ENCODE measurements around the gene ELAVL3. TPM values are rescaled to one million over a fixed set of nuclear protein-coding genes. Genes with fewer than 3 reads are reported as not detected.
A peak's percentile ranks its signal among the peaks of the same experiment; 100 is the strongest.
"Not testable (repeated sequence)": the region's sequence is repeated elsewhere in the genome, so short reads cannot be mapped to it uniquely, and the experiment has no call there.

Gene ELAVL3
- total RNA-seq, 2 experiments from 2014 or later, result not detected

DNA sequence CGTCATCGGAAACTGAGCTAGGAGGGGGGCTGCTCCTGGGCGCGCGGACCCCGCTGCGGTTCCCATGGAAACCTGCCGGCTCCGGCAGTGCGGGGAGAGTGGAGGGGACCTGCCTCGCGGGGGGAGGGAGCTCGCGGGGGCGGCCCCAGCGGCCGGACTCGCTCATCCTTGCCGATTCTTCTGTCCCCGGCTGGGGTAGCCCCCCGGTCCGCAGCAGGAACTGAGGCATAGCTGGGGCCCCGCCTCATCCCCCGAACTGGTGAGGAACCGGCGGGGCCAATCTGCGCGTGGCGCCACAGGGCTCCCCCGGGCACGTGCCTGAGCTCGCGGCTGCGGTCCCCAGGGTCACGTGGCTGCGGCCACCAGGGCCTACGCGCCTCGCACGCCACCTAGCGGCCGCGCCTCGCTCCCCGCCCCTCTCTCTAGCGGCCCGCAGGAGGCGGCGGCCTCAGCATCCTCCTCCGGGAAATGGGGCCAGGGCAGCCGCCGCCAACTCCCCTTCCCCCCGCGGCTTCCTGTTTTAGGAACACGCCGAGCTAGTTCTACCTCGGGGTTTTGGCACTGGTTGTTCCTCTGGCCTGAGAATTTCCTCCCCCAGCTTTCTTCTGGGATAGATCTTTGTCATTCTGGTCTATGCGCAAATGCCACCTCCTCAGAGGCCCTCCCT is 1.7 kb upstream of the ELAVL3 start:
- Mint-ChIP-seq H3K9me3 (no peaks in the 10 kb centered on the region), H3K27ac (peak overlapping the region; percentile 36), H3K4me3 (peak overlapping the region; percentile 72), H3K27me3 (ENCODE audit: low read depth) (peaks cover 30% of the 10 kb centered on the region), H3K36me3 (ENCODE audit: low read depth) (peaks cover 11% of the 10 kb centered on the region), H3K4me1 (ENCODE audit: low read depth) (peaks cover 16% of the 10 kb centered on the region)
- intact Hi-C loops (cut with micrococcal nuclease), result loop anchor here (1.0 to 5.0 kb wide), 9 partner anchors 23 to 346 kb away; partner anchors contain the start of genes ODAD3, PRKCSH and ZNF653
- peak; percentile 90 for DNase-seq
- CTCF ChIA-PET, result interaction anchor here (0.6 to 1.9 kb wide), 24 partner anchors 9 to 510 kb away, joined by 3 to 21 read pairs (median 4); partner anchors contain the start of genes SWSAP1 and ZNF440

DNA sequence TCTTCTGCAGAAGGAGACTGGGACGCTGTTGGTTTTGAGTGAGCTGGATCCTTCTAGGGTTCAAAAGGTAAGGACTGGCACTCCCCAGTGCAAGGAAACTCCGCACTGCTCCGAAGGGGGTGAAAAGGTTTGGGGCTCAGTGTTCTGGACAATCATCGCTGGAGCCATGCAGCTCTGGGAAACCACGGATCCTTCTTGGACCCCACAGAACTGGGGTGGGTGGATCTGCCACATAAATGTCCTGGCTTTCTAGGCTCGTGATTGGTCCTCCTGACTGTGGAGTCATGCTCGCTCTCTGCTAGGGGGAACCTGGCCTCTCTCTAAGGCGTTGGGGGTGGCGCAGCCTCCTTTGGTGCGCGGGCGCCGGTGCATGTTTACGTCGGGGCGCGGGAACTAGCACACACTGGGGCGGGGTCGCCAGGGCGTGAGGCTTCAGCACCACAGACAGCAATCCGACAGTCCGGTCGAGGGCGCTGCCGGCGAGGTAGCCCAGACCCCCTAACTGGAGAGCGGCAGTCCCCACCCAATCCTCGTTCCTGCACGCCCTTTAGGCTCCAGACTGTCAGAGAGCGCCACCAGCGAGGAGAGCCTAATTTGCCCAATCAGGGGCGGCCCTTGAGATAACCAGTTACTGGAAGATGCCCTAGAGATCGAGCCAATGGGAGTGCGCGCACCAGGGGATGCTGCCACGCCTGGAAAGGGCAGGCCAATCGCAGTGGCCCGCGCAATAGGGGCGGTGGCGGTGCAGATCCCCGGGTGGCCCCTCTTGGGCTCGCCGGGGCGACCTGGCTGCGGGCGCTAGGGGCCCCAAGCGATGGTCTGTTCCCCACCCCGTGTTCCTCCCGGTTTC is 913 bp upstream of the ELAVL3 start:
- H3K36me3 Mint-ChIP-seq (ENCODE audit: low read depth), result peaks cover 7% of the 10 kb centered on the region
- H3K9me3 Mint-ChIP-seq, result no peaks in the 10 kb centered on the region
- H3K27me3 Mint-ChIP-seq (ENCODE audit: low read depth), result peaks cover 30% of the 10 kb centered on the region
- H3K4me1 Mint-ChIP-seq (ENCODE audit: low read depth), result peaks cover 16% of the 10 kb centered on the region
- DNase-seq, result peak; percentile 86
- peak overlapping the region; percentile 72 for H3K4me3 Mint-ChIP-seq
- H3K27ac Mint-ChIP-seq, result no peak overlapping the region
- intact Hi-C loops (cut with micrococcal nuclease), result loop anchor here (1.0 to 5.0 kb wide), 9 partner anchors 24 to 345 kb away; partner anchors contain the start of genes ODAD3, PRKCSH and ZNF653
- CTCF ChIA-PET, result interaction anchor here (0.6 to 1.9 kb wide), 18 partner anchors 14 to 509 kb away, joined by 3 to 21 read pairs (median 4); no protein-coding TSS in a partner anchor

DNA sequence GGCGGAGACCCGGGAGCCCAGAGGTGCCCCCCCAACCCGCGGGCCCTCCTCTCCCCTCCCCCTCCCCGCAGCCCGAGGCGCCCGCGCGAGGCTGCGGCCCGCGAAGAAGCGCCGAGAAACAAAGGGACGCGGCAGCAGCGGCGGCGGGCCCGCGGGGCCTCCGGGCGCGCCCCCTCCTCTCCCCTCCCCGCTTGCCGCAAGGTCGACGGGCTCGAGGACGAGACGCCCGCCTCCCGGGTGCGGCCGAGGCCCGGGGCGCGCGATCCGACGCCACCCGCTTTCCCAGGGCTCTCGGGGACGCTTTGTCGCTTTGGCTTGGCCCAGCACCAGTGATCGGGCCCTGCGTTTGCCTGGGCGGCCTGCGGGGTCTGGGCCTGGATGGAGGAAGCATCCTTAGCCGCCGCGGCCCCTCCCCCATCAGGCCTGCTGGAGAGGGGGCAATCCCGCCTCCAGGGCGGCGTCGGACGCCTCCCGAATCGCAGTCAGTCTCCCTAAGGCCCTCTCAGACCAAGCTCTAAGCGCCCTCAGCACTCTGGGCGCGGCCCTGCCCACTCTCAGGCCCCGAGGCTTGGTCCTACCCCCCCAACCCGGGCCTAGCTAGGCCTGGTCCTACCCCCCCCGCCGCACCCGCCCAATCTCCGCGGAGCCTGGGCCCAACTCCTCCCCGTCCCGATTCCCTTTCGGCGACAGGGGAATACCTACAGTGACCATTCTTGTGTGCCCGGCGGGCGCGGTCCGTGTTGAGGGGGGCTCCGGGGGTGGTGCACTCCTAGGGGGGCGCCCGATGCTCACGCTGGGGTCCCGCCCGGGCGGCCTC is 740 bp downstream of the ELAVL3 start:
- no peaks in the 10 kb centered on the region for H3K9me3 Mint-ChIP-seq
- CTCF ChIA-PET, result no interaction called here
- peaks cover 16% of the 10 kb centered on the region for H3K4me1 Mint-ChIP-seq (ENCODE audit: low read depth)
- no peak for DNase-seq
- peaks cover 30% of the 10 kb centered on the region for H3K27me3 Mint-ChIP-seq (ENCODE audit: low read depth)
- intact Hi-C loops (cut with micrococcal nuclease), result loop anchor here (5.0 kb wide), 1 partner anchor 107 kb away; no protein-coding TSS in a partner anchor
- H3K27ac Mint-ChIP-seq, result no peak overlapping the region
- H3K36me3 Mint-ChIP-seq (ENCODE audit: low read depth), result peaks cover 7% of the 10 kb centered on the region
- H3K4me3 Mint-ChIP-seq, result no peak overlapping the region

DNA sequence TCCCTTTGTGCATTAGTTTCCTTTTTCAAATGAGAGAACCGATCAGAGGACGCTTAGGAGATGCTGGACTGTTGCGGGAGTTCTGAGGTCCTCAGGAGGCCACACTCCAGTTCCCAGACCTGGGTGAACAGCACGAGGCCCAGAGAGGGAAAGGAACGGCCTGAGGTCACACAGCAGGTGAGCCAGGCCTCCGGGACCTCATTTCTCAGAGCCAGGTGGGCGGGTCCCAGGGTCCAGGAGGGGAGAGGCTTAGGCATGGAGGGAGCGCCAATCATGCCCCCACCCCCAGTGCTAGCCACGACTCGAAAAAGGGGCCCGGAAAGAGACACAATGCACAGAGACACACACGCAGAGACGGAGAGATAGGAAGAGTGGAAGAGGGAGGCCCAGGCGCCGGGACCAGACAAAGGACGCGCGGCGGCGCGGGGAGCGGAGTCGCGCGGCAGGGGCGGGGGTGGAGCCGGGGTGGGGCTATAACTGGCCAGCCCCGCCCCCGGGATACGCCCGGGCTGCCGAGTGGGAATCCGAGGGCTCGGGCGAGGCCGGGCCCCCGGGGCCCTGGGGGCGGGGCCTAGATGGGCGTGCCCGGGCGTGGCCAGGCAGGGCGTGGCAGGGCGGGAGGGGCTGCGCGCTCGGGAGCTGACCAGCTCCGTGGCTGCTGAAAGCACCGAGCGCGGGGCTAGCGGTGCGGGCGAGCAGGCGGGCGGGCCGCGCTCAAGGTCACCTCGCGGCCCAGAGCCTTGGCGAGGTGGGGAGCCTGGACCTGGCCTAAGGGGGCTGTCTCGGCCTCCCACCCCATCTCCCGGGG is 1.6 kb downstream of the ELAVL3 start:
- Mint-ChIP-seq H3K9me3 (no peaks in the 10 kb centered on the region), H3K27me3 (ENCODE audit: low read depth) (peaks cover 30% of the 10 kb centered on the region), H3K27ac (no peak overlapping the region), H3K36me3 (ENCODE audit: low read depth) (peaks cover 7% of the 10 kb centered on the region), H3K4me1 (ENCODE audit: low read depth) (peaks cover 16% of the 10 kb centered on the region), H3K4me3 (no peak overlapping the region)
- intact Hi-C loops (cut with micrococcal nuclease), result no loop called here
- CTCF ChIA-PET, result no interaction called here
- peak; percentile 35 for DNase-seq

DNA sequence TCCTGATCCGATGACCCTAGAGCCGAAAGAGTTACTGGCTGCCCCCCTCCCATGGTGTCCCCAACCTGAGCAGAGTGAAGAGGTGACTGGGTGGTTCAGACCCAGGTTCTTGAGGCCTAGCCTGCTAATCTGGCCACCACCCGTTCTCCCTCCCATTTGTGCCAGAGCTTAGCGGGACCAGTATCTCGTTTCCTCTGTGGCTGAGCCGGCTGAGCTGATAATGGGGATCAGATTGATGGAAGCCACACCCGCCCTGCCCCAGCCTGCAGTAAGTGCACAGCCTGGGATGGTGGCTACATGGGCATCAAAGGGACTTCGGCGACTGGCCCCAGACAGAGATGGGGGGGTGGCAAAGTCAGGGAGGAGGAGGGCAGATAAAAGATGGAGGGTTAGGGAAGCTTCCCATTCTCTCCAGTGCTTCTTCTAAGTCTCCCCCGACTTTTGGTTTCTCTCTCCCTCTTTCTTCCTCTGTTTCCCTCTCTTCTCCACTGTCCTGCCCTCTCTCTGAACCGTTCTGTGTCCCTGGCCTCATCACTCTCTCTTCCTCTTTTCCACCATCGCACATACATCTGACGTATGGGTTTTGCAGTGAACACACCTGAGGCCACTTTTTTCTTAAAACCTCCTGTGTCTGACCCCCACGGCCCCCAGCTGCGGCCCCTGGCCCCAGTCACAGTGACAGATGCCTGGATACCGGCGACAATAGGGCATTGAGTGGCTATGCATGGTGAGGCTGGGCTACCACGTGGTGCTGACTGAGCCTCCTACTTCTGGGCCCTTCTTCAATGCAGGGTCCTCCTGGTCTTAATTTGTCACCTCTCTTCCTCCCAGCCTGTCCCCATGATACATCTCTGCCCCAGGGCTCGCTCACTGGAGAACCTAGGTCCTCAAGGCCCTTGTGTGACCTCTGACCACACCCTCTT is 2.4 kb downstream of the ELAVL3 start:
- Mint-ChIP-seq H3K4me3 (no peak overlapping the region), H3K4me1 (ENCODE audit: low read depth) (peaks cover 16% of the 10 kb centered on the region), H3K36me3 (ENCODE audit: low read depth) (peaks cover 3% of the 10 kb centered on the region), H3K27ac (no peak overlapping the region), H3K9me3 (no peaks in the 10 kb centered on the region), H3K27me3 (ENCODE audit: low read depth) (peaks cover 28% of the 10 kb centered on the region)
- CTCF ChIA-PET, result no interaction called here
- DNase-seq, result no peak
- intact Hi-C loops (cut with micrococcal nuclease), result no loop called here

DNA sequence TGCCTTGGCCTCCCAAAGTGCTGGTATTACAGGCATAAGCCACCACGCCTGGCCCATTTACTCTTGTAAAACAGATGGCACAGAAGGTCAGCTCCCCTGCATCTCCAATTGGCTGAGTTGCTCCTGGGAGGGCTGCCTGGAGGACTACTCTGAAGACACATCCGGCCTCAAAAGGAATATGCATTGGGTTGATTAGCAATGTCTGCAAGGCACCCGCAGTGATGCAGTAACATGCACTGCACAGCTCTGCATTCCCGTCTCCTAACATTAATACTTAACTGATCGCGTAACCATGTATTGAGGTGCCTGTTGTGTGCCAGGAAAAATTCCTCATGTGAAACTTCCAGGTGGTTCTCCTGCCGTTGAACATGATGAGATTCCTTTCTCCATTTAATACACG is 5.0 kb downstream of the ELAVL3 start:
- Mint-ChIP-seq H3K27ac (no peak overlapping the region), H3K4me1 (ENCODE audit: low read depth) (peaks cover 5% of the 10 kb centered on the region), H3K36me3 (ENCODE audit: low read depth) (no peaks in the 10 kb centered on the region), H3K27me3 (ENCODE audit: low read depth) (peaks cover 20% of the 10 kb centered on the region), H3K4me3 (no peak overlapping the region), H3K9me3 (no peaks in the 10 kb centered on the region)
- CTCF ChIA-PET, result no interaction called here
- DNase-seq, result no peak
- intact Hi-C loops (cut with micrococcal nuclease), result no loop called here

DNA sequence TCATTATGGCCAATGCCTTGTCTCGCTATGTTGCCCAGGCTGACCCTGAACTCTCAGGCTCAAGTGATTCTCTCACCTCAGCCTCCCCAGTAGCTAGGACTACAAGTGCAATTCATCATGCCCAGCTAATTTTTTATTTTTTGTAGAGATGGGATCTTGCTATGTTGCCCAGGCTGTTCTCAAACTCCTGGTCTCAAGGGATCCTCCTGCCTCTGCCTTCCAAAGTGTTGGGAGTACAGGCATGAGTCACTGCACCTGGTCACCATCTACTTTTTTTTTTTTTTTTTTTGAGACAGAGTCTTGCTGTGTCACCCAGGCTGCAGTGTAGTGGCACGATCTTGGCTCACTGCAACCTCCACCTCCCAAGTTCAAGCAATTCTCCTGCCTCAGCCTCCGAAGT is 5.5 kb downstream of the ELAVL3 start:
- DNase-seq; H3K36me3 Mint-ChIP-seq (ENCODE audit: low read depth); H3K9me3 Mint-ChIP-seq; intact Hi-C loops (cut with micrococcal nuclease); CTCF ChIA-PET; H3K4me1 Mint-ChIP-seq (ENCODE audit: low read depth); H3K27ac Mint-ChIP-seq; H3K4me3 Mint-ChIP-seq: not testable (repeated sequence)
- H3K27me3 Mint-ChIP-seq (ENCODE audit: low read depth), result peaks cover 20% of the 10 kb centered on the region

DNA sequence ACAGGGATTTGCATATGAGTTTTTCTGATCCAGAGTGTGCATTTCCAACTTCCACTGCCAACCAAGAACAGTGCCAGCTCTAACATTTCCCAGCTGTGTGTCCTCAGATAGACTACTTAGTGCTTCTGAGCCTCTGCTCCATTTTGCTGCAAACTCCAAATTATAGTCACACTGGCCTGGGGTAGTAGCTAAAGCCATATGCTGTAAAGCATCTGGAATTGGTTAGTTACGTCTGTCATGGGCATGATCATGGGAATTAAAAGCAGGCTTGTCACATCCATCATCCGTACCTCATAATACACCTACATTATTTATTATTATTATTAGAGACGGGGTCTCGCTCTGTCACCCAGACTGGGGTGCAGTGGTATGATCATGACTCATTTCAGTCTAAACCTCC is 7.1 kb downstream of the ELAVL3 start:
- CTCF ChIA-PET, result interaction anchor here (0.6 to 0.8 kb wide), 3 partner anchors 9 to 22 kb away, joined by 3 to 4 read pairs (median 4); no protein-coding TSS in a partner anchor
- DNase-seq, result no peak
- no peaks in the 10 kb centered on the region for H3K36me3 Mint-ChIP-seq (ENCODE audit: low read depth)
- H3K4me1 Mint-ChIP-seq (ENCODE audit: low read depth), result peaks cover under 1% of the 10 kb centered on the region
- no peak overlapping the region for H3K4me3 Mint-ChIP-seq
- peaks cover 15% of the 10 kb centered on the region for H3K27me3 Mint-ChIP-seq (ENCODE audit: low read depth)
- intact Hi-C loops (cut with micrococcal nuclease), result no loop called here
- H3K9me3 Mint-ChIP-seq, result no peaks in the 10 kb centered on the region
- no peak overlapping the region for H3K27ac Mint-ChIP-seq

DNA sequence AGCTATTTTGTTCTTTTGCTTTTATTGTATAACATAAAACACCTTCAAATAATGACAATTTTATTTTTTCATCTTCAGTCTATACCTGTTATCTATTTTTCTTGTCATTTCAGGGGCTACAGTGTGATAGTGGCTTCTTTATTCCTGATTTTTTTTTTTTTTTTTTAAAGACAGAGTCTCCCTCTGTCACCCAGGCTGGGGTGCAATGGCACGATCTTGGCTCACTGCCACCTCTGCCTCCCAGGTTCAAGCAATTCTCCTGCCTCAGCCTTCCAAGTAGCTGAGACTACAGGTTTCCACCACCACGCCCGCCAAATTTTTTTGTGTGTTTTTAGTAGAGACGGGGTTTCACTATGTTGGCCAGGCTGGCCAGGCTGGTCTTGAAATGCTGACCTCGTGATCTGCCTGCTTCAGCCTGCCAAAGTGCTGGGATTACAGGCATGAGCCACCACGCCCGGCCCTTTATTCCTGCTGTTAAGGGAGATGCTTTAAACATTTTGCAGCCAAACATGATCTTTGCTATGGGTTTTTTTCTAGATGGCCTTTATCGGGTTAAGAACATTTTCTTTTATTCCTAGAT is 12.5 kb downstream of the ELAVL3 start:
- CTCF ChIA-PET, result interaction anchor here (0.7 to 2.5 kb wide), 2 partner anchors 14 to 38 kb away, joined by 4 to 10 read pairs; no protein-coding TSS in a partner anchor
- intact Hi-C loops (cut with micrococcal nuclease); H3K4me1 Mint-ChIP-seq (ENCODE audit: low read depth); H3K4me3 Mint-ChIP-seq; DNase-seq; H3K27ac Mint-ChIP-seq; H3K36me3 Mint-ChIP-seq (ENCODE audit: low read depth); H3K9me3 Mint-ChIP-seq; H3K27me3 Mint-ChIP-seq (ENCODE audit: low read depth): not testable (repeated sequence)

DNA sequence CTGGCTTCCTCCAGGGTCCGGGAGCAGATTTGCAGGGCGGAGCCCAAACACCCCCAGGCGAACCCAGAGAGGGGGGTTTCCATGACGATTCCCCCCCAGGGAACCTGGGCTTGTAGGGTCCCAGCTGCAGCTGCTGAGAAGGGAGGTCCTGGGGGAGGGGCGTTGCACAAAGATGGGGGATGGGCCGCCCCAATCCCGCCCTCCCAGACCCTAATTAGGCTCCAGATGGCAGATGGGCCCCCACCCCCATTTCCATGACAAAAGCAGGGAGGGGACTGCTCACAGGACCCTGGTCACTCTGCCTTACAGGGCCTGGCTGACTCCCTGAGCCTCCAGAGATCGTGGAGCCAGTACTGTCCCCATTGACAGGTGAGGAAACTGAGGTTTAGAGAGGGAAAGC is 15.2 kb downstream of the ELAVL3 start:
- Mint-ChIP-seq H3K4me1 (ENCODE audit: low read depth) (no peaks in the 10 kb centered on the region), H3K36me3 (ENCODE audit: low read depth) (no peaks in the 10 kb centered on the region), H3K9me3 (no peaks in the 10 kb centered on the region), H3K27me3 (ENCODE audit: low read depth) (no peaks in the 10 kb centered on the region), H3K4me3 (no peak overlapping the region), H3K27ac (no peak overlapping the region)
- intact Hi-C loops (cut with micrococcal nuclease), result no loop called here
- CTCF ChIA-PET, result no interaction called here
- DNase-seq, result no peak

Data from activated naive CD4-positive, alpha-beta T cell treated with anti-CD3 and anti-CD28 coated beads for 36 hours (primary cell).